GM10266 (cell line): ENCODE data around the gene TBC1D2B.

Source experiments
- DNase-seq: peaks from one replicate; pipeline ENCODE4 v3.0.0; 2012; ENCODE audit errors: extremely low spot score
- CTCF ChIP-seq: IDR thresholded peaks from 2 replicates; pipeline ENCODE4 v1.5.1; 2012; ENCODE audit warnings: mild to moderate bottlenecking, low read depth; ENCODE audit not compliant: control insufficient read depth, insufficient read depth; ENCODE audit errors: missing control alignments

TBC1D2B gene

GRCh38 chr15:77986891-77987764 is 90.4 kb downstream of the TBC1D2B start:
- TF ChIP-seq CTCF, result no peak
- no peak for DNase-seq

DNA sequence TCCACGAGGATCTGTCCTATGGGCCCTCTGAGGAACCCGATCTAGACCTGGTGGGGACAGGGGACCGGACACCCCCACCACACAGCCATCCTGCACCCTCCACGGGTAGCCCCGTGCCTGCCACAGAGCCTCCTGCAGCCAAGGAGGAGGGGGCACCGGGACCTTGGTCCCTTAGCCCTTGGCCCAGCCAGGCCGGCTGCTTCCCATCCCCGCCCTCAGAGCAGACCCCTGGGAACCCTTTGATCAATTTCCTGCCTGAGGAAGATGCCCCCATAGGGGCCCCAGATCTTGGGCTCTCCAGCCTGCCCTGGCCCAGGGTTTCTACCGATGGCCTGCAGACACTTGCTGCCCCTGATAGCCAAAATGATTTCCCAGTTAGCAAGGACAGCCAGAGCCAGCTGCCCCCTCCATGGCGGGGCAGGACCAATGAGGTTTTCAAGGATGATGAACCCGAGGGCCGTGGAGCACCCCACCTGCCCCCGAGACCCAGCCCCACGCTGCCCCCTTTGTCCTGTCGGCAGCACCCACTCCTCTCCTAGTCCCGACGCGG is 91.5 kb downstream of the TBC1D2B start:
- no peak for TF ChIP-seq CTCF
- DNase-seq, result no peak

GRCh38 chr15:77985031-77985930 is 92.2 kb downstream of the TBC1D2B start:
- DNase-seq, result no peak

GRCh38 chr15:77984446-77984861 is 93.1 kb downstream of the TBC1D2B start:
- no peak for DNase-seq
- no peak for TF ChIP-seq CTCF

More at GRCh38 chr15:77985031-77985930, 92.2 kb downstream of the TBC1D2B start:
- no peak for TF ChIP-seq CTCF

DNA sequence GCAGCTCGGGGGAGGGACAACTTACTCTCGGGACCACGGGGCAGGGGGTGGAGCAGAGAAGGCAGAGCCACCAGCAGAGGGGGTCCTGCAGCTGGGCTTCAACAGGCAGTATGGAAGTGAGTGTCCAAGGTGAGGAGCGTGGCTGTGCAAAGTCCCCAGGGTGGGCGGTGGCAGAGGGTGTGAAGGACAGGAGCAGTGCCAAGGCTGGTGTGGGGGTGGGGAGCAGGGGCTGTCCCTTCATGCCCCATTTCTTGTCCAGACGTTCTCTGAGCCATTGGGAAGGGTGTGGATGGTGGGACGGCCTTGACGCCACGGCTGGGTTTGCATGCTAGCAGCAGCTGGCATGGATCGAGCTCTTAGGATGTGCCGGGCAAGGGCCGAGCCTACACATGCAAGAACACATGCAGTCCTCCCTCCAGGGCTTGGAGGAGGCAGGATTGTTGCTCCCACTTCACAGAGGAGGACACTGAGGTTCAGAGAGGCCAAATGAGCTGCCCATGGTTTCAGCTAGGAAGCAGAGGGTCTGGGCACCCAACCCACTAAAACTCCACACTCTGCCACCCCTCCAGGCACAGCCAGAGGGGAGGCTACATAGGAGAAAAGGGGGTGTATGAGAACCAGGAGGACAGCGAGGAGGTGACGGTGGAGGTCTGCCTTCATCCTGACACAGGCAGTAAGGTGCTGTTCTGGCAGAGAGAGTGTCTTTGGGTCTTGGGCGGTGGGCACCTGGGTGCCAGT is 93.6 kb downstream of the TBC1D2B start:
- no peak for DNase-seq
- peak; percentile 8 for TF ChIP-seq CTCF

DNA sequence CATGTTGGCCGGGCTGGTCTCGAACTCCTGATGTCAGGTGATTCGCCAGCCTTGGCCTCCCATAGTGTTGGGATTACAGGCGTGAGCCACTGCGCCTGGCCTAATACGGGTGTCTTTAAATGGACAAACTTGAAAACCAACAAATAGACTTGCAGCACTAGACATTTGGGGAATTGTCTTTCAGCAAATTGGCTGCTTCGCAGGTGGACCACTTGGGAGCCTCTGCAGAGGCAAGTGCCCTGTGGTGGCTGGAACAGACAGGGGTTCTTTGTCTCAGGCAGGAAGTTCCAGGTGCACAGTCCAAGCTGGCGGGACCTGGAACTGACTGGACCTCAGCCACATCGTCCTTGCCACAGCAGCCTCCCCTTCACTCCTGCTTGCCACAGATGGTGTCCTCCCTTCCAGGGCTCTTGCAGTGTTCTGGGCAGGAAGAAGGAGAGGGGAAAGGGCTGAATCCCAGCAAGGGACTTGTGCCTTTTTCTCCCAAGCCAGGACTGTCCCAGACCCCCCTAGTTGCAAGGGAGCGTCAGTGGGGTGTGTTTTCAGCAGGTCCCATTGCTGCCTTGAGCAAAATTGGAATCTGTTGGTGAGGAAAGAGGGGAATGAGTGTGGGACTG is 94.3 kb downstream of the TBC1D2B start:
- no peak for TF ChIP-seq CTCF
- DNase-seq, result no peak
